ENCODE results near the gene ATG3. TPM values are rescaled to one million over a fixed set of nuclear protein-coding genes. Genes with fewer than 3 reads are reported as not detected.
"Not testable (repeated sequence)": the region's sequence is repeated elsewhere in the genome, so short reads cannot be mapped to it uniquely, and the experiment has no call there.

Gene ATG3
- total and polyA plus RNA-seq, 2 donors (not counting 1 experiment from before 2014, with no cell fraction given) = 65.2 to 92.2 TPM

GRCh38 chr3:112569265-112569664 lies 7.5 kb upstream of the ATG3 start:
- DNase-seq (ENCODE audit: low read depth in 2 of 2) = no peak
- no peak overlapping the region for H3K27ac ChIP-seq (ENCODE audit: insufficient read depth, low read length)
- peaks cover 2% of the 10 kb centered on the region for H3K36me3 ChIP-seq (ENCODE audit: control insufficient read depth, insufficient read depth, low read length)
- no peak overlapping the region for H2AFZ ChIP-seq (ENCODE audit: low read length)
- no peaks in the 10 kb centered on the region for H3K9me3 ChIP-seq (ENCODE audit: control insufficient read depth, insufficient read depth, low read depth, low read length)
- no peaks in the 10 kb centered on the region for H4K20me1 ChIP-seq (ENCODE audit: control insufficient read depth, extremely low read depth, insufficient read depth, low read length)
- TF ChIP-seq EZH2 (IDR thresholded peaks at IDR 0.05; ENCODE audit: low read length, missing control alignments) (no peak), CTCF (conservative IDR thresholded peaks at IDR 0.05 in 1 of 2, IDR thresholded peaks at IDR 0.05 in 1 of 2; ENCODE audit: low read depth in 1 of 2, low read length in 2 of 2) (no peak)
- no peaks in the 10 kb centered on the region for H3K4me1 ChIP-seq (ENCODE audit: control insufficient read depth, extremely low read depth, insufficient read depth, low read length)
- H3K4me2 ChIP-seq (ENCODE audit: extremely low read depth, insufficient read depth, low read length) = no peak overlapping the region
- no peaks in the 10 kb centered on the region for H3K79me2 ChIP-seq (ENCODE audit: control insufficient read depth, insufficient read depth, low read length)
- no peak overlapping the region for H3K4me3 ChIP-seq (replicated peaks in 1 of 4; ENCODE audit: control extremely low read depth in 1 of 4, insufficient read depth in 1 of 4, low read depth in 3 of 4, low read length in 4 of 4)
- H3K9ac ChIP-seq (ENCODE audit: insufficient read depth, low read length) = no peak overlapping the region
- no peaks in the 10 kb centered on the region for H3K27me3 ChIP-seq (ENCODE audit: control insufficient read depth, insufficient read depth, low read length)

- TF ChIP-seq CTCF (conservative IDR thresholded peaks at IDR 0.05 in 1 of 2, IDR thresholded peaks at IDR 0.05 in 1 of 2; ENCODE audit: low read depth in 1 of 2, low read length in 2 of 2) (no peak), EZH2 (IDR thresholded peaks at IDR 0.05; ENCODE audit: low read length, missing control alignments) (no peak)
These were observed 6.9 kb upstream of the ATG3 start for GRCh38 chr3:112568642-112569041.

GRCh38 chr3:112564940-112565305 lies 3.2 kb upstream of the ATG3 start:
- Histone ChIP-seq H3K27me3 (ENCODE audit: control insufficient read depth, insufficient read depth, low read length) (no peaks in the 10 kb centered on the region), H3K9ac (ENCODE audit: insufficient read depth, low read length) (no peak overlapping the region), H3K9me3 (ENCODE audit: control insufficient read depth, insufficient read depth, low read depth, low read length) (no peaks in the 10 kb centered on the region), H3K4me2 (ENCODE audit: extremely low read depth, insufficient read depth, low read length) (no peak overlapping the region), H4K20me1 (ENCODE audit: control insufficient read depth, extremely low read depth, insufficient read depth, low read length) (no peaks in the 10 kb centered on the region), H2AFZ (ENCODE audit: low read length) (no peak overlapping the region), H3K4me1 (ENCODE audit: control insufficient read depth, extremely low read depth, insufficient read depth, low read length) (peaks cover 2% of the 10 kb centered on the region), H3K27ac (ENCODE audit: insufficient read depth, low read length) (no peak overlapping the region), H3K36me3 (ENCODE audit: control insufficient read depth, insufficient read depth, low read length) (no peaks in the 10 kb centered on the region), H3K4me3 (replicated peaks in 1 of 4; ENCODE audit: control extremely low read depth in 1 of 4, insufficient read depth in 1 of 4, low read depth in 3 of 4, low read length in 4 of 4) (no peak overlapping the region), H3K79me2 (ENCODE audit: control insufficient read depth, insufficient read depth, low read length) (peaks cover 17% of the 10 kb centered on the region)
- no peak for TF ChIP-seq EZH2 (IDR thresholded peaks at IDR 0.05; ENCODE audit: low read length, missing control alignments)
- no peak for TF ChIP-seq CTCF (conservative IDR thresholded peaks at IDR 0.05 in 1 of 2, IDR thresholded peaks at IDR 0.05 in 1 of 2; ENCODE audit: low read depth in 1 of 2, low read length in 2 of 2)
- DNase-seq (ENCODE audit: low read depth in 2 of 2) = no peak

More at GRCh38 chr3:112568642-112569041, 6.9 kb upstream of the ATG3 start:
- Histone ChIP-seq H3K9me3 (ENCODE audit: control insufficient read depth, insufficient read depth, low read depth, low read length) (no peaks in the 10 kb centered on the region), H2AFZ (ENCODE audit: low read length) (no peak overlapping the region), H4K20me1 (ENCODE audit: control insufficient read depth, extremely low read depth, insufficient read depth, low read length) (no peaks in the 10 kb centered on the region), H3K9ac (ENCODE audit: insufficient read depth, low read length) (no peak overlapping the region), H3K4me1 (ENCODE audit: control insufficient read depth, extremely low read depth, insufficient read depth, low read length) (no peaks in the 10 kb centered on the region), H3K27ac (ENCODE audit: insufficient read depth, low read length) (no peak overlapping the region), H3K4me2 (ENCODE audit: extremely low read depth, insufficient read depth, low read length) (no peak overlapping the region), H3K79me2 (ENCODE audit: control insufficient read depth, insufficient read depth, low read length) (no peaks in the 10 kb centered on the region), H3K27me3 (ENCODE audit: control insufficient read depth, insufficient read depth, low read length) (no peaks in the 10 kb centered on the region), H3K4me3 (replicated peaks in 1 of 4; ENCODE audit: control extremely low read depth in 1 of 4, insufficient read depth in 1 of 4, low read depth in 3 of 4, low read length in 4 of 4) (no peak overlapping the region), H3K36me3 (ENCODE audit: control insufficient read depth, insufficient read depth, low read length) (peaks cover 2% of the 10 kb centered on the region)
- peak; percentile 11 to 71 for DNase-seq (ENCODE audit: low read depth in 2 of 2)

GRCh38 chr3:112564247-112564939 lies 2.6 kb upstream of the ATG3 start:
- H3K9me3 ChIP-seq (ENCODE audit: control insufficient read depth, insufficient read depth, low read depth, low read length); H3K9ac ChIP-seq (ENCODE audit: insufficient read depth, low read length): not testable (repeated sequence)

More at GRCh38 chr3:112564247-112564939, 2.6 kb upstream of the ATG3 start:
- H2AFZ ChIP-seq (ENCODE audit: low read length); H4K20me1 ChIP-seq (ENCODE audit: control insufficient read depth, extremely low read depth, insufficient read depth, low read length); H3K27me3 ChIP-seq (ENCODE audit: control insufficient read depth, insufficient read depth, low read length); H3K4me3 ChIP-seq (replicated peaks in 1 of 4; ENCODE audit: control extremely low read depth in 1 of 4, insufficient read depth in 1 of 4, low read depth in 3 of 4, low read length in 4 of 4); DNase-seq (ENCODE audit: low read depth in 2 of 2); H3K36me3 ChIP-seq (ENCODE audit: control insufficient read depth, insufficient read depth, low read length); H3K4me1 ChIP-seq (ENCODE audit: control insufficient read depth, extremely low read depth, insufficient read depth, low read length); H3K4me2 ChIP-seq (ENCODE audit: extremely low read depth, insufficient read depth, low read length); H3K27ac ChIP-seq (ENCODE audit: insufficient read depth, low read length): not testable (repeated sequence)
- H3K79me2 ChIP-seq (ENCODE audit: control insufficient read depth, insufficient read depth, low read length) = peaks cover 22% of the 10 kb centered on the region
